ENCODE measurements around the gene GOLGA8T.
"Not testable (repeated sequence)": the region's sequence is repeated elsewhere in the genome, so short reads cannot be mapped to it uniquely, and the experiment has no call there.

- TF ChIP-seq CTCF, POLR2A (IDR thresholded peaks at IDR 0.05): not testable (repeated sequence)
Measured at GRCh38 chr15:30191639-30192038, 56.8 kb downstream of the GOLGA8T start.
